GM21723 (cell line): Measurements from ENCODE around the gene RPS8.
"Not testable (repeated sequence)": the region's sequence is repeated elsewhere in the genome, so short reads cannot be mapped to it uniquely, and the experiment has no call there.

Experiments
- ATAC-seq: cut with Tn5 transposase; IDR thresholded peaks from one replicate; pipeline ENCODE4 v1.9.1; 2021; ENCODE audit warnings: mild to moderate bottlenecking, moderate library complexity; ENCODE audit not compliant: unreplicated experiment

The RPS8 gene

GRCh38 chr1:44819196-44819607 is 43.9 kb downstream of the RPS8 start:
- no peak for ATAC-seq

- ATAC-seq = peak; percentile 72
These were observed 44.4 kb downstream of the RPS8 start for GRCh38 chr1:44819608-44820327.

GRCh38 chr1:44820328-44821239 is 45.2 kb downstream of the RPS8 start:
- ATAC-seq = no peak

DNA sequence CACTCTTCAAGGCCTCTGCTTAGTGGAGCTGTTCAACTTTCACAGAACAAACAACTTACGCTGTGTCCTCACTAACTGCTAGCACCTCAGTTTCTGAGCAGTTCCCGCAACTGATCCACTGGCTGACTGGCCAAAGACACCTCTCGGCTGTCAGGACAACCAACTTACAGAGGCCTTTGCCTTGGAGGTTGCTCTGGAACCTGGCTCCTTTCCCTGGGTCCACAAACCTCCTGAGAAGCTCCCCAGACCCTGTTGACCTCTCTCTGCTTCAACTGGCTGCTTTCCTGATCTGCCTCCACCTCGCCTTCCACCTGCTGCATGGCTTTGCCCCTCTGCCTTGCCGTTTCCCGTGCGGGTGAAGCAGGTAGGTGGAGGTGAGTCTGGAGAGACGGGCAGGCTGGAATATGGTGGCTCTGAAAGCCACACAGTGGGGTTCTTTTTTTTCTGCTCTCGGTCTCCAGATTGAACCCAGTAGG is 45.9 kb downstream of the RPS8 start:
- no peak for ATAC-seq

DNA sequence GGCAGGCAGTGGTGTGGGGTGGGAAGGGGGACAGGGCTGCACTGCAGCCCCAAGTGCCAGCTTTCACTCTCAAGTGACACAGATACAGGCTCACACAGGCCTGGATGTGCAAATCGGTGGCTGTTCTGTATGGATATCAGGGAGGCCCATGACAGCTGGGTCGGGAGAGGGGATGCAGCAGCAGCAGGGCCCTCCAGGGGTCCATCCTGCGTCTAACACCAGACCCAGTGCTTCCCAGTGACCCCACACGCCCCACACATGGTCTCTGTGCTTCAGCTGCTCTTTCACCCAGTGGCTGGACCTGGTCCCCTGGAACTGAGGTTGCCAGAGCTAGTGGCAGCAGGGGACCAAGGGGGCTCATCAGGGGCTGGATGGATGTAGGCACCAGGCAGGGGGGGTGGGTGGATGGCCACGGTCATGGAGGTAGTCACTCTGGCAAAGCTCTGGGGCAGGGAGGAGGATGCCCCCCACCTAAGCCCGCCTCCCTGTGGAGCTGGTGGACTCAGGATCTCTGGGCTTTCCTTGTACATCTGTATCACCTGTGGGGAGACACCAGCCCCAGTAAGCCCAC is 46.9 kb downstream of the RPS8 start:
- no peak for ATAC-seq

DNA sequence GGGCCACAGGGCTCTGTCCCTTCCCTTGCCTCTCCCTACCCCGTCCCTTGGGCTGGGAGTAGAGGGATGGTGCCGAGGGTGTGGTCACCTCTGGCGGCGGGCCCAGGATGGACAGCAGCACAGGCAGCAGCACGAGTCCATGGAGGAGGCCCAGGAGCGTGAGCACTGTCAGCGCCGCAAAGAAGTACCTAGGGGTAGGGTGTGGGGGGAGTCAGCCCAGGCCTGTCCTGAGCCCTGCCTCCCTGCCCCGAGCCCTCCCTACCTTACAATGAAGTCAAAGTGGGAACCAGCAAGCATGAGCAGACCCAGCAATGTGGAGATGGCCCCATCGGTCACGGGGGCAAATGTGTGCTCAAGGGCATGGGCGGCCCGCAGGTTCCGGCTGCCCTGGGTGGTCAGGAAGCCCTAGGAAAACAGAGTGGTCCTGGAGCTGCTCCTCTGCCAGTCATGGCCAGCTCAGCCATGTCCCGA is 47.7 kb downstream of the RPS8 start:
- ATAC-seq = no peak

DNA sequence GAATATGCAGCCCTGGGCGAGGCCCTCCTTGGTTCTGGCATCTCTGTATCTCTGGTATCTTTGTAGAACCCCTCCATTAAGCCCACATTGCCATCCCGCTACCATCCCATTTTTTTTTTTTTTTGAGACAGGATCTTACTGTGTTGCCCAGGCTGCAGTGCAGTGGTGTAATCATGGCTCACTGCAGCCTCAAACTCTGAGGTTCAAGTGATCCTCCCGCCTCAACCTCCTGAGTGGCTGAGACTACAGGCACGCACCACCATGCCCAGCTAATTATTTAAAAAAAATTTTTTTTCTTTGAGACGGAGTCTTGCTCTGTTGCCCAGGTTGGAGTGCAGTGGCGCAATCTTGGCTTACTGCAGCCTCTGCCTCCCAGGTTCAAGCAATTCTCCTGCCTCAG is 49.1 kb downstream of the RPS8 start:
- not testable (repeated sequence) for ATAC-seq

DNA sequence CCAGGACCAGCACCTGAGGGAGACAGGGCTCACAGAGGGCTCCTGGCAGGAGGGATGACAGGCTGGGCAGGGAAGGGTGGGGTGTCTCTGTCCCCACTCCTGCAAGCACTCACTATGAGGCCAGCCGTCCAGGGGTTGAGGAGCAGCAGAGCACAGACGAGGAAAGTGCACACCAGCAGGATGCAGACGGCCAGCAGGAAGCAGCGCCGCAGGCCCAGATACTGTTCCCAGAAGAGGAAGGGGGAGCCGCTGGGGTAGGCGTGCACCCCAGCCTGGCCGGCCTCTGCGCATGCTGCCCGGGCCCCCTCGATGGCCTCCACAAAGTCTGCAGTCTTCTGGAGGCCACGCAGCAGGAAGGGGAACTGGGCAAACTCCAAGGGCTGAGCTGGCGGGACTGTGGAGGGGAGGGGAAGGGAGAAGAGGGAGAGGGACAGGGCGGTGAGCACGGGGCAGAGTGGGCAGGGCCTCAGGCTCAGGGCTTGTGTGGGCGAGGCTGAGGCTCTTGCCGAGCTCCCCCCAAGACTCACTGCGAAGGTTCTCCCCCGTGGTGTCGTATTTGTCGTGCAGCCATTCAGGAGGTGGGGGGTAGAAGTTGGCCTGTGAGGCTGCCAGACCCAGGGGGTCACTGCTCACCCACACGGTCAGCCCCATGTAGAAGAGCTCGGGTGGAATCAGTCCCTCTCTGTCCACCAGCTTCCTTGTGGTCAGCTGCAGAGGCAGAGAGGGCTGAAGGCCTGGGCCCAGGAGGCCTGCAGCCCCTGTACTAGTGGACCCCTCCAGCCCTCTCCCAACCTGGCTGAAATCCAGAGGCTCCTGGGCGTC is 51.2 kb downstream of the RPS8 start:
- no peak for ATAC-seq

DNA sequence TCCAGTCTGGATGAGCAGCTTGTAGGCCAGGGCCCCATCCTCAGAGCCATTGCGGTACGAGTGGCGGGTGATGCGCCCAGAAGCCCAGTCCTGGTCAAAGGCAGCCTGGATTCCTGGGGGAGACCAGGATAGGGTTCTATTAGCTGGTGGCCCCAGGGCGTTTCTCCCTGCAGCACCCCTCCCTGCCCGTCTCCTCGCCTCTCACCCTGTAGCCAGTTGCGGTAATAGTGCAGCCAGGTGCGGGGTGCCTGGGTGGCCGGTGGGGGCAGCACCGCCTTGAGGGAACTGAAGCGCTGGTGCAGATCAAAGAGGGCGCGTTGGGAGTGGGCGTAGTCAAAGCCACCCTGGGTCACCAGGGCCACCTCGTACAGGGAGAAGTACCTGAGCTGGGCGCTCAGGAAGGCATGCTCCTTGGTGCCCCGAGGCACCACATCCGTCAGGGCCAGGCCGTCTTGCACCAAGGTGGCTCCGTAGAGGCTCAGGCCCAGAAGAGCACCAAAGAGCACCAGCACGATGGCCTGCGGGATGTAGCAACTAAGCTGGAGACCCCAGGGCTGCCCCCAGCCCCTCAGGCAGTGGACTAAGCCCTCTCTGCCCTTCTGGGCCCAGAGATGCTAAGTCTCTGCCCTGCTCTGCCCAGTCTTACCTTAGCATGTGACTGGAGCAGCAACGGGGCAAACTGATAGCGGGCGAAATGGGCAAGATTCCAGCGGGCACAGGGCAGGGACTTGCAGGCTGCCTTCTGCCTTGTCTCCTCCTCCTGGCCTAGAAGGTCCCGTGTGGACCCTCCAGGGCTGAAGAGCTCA is 52.1 kb downstream of the RPS8 start:
- ATAC-seq = no peak

DNA sequence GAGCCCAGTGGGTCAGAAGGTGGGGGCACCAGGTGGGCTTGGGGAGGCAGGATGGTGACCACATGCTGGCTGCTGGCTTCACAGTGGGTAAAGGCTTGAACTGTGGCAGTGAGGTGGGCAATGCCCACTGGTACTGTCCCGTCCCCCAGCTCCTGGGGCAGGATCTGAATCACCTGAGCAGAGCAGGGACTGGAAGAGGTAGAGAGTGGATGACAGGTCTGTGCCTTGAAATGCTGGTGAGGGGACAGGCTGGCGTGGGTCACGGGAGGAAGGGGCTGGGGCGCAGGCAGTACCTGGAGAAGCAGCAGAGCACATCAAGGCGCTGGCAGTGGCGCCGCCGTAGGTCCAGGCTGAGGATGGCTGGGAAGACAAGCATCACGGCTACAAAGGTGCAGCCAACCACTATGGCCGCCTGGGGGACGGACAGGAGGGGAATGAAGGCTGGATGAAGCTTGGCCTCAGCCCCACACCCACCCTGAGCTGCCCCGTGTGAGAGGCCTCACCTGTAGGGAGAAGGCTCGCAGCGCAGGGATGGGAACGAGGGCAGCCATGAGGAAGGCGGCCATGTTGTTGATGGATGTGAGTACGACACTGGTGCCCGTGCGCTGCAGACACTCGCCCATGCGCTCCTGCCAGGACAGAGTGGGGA is 52.8 kb downstream of the RPS8 start:
- ATAC-seq = no peak
